Fibroblast of peridontal ligament (primary cell): ENCODE data around the gene TXLNB.
"Not testable (repeated sequence)": the region's sequence is repeated elsewhere in the genome, so short reads cannot be mapped to it uniquely, and the experiment has no call there.

Source experiments
- DNase-seq: peaks from one replicate; pipeline ENCODE4 v3.0.0-alpha.2; 2010; ENCODE audit errors: extremely low read depth

Gene TXLNB

GRCh38 chr6:139311831-139312230 lies 20.0 kb upstream of the TXLNB start:
- DNase-seq: no peak

- peak; percentile 74 for DNase-seq
Measured at GRCh38 chr6:139308936-139309603, 17.3 kb upstream of the TXLNB start.

- DNase-seq: no peak
Measured at GRCh38 chr6:139308286-139308916, 16.6 kb upstream of the TXLNB start.

- no peak for DNase-seq
Measured at GRCh38 chr6:139306291-139306981, 14.6 kb upstream of the TXLNB start.

- peak; percentile 36 for DNase-seq
Measured at GRCh38 chr6:139303185-139303584, 11.4 kb upstream of the TXLNB start.

- DNase-seq: no peak
Measured at GRCh38 chr6:139297921-139298320, 6.1 kb upstream of the TXLNB start.

GRCh38 chr6:139296927-139297326 lies 5.1 kb upstream of the TXLNB start:
- DNase-seq: peak; percentile 30

- DNase-seq: no peak
Measured at GRCh38 chr6:139295901-139296300, 4.1 kb upstream of the TXLNB start.

- DNase-seq: no peak
Measured at GRCh38 chr6:139294090-139294489, 2.3 kb upstream of the TXLNB start.

- DNase-seq: not testable (repeated sequence)
Measured at GRCh38 chr6:139293230-139293629, 1.4 kb upstream of the TXLNB start.

GRCh38 chr6:139290787-139291311 lies 949 bp downstream of the TXLNB start:
- peak; percentile 58 for DNase-seq

- no peak for DNase-seq
Measured at GRCh38 chr6:139289233-139289632, 2.6 kb downstream of the TXLNB start.

- DNase-seq: no peak
Measured at GRCh38 chr6:139288496-139289040, 3.2 kb downstream of the TXLNB start.

- DNase-seq: no peak
Measured at GRCh38 chr6:139287868-139288267, 3.9 kb downstream of the TXLNB start.

- DNase-seq: not testable (repeated sequence)
Measured at GRCh38 chr6:139286438-139286837, 5.4 kb downstream of the TXLNB start.

- DNase-seq: no peak
Measured at GRCh38 chr6:139285590-139285989, 6.2 kb downstream of the TXLNB start.

- no peak for DNase-seq
Measured at GRCh38 chr6:139284789-139285188, 7.0 kb downstream of the TXLNB start.

- DNase-seq: no peak
Measured at GRCh38 chr6:139282684-139283083, 9.1 kb downstream of the TXLNB start.

GRCh38 chr6:139278190-139278589 lies 13.6 kb downstream of the TXLNB start:
- DNase-seq: peak; percentile 25

GRCh38 chr6:139277587-139277986 lies 14.2 kb downstream of the TXLNB start:
- DNase-seq: no peak

- DNase-seq: no peak
Measured at GRCh38 chr6:139277161-139277560, 14.6 kb downstream of the TXLNB start.

- no peak for DNase-seq
Measured at GRCh38 chr6:139275279-139276055, 16.3 kb downstream of the TXLNB start.
